Endometrial microvascular endothelial cells (primary cell): ENCODE measurements around the gene TAF1D. TPM values are rescaled to one million over a fixed set of nuclear protein-coding genes. Genes with fewer than 3 reads are reported as not detected.
"Not testable (repeated sequence)": the region's sequence is repeated elsewhere in the genome, so short reads cannot be mapped to it uniquely, and the experiment has no call there.

Experiments used
- in situ Hi-C: cut with HindIII; loops from 2 replicates; pipeline ENCODE4 v1.10.0; 2017; ENCODE audit warnings: low sequenced_read_pairs, low pct_unique_long_range_greater_than_20kb; ENCODE audit errors: inconsistent ontology term
- total RNA-seq: library from RNA; depleted of rRNA; stranded (reverse); fragments of >200 nt; gene quantifications from one replicate; pipeline ENCODE4 v1.2.3, GENCODE V29; 2015; ENCODE audit errors: inconsistent ontology term

The TAF1D gene
- total RNA-seq, 1 donor from 2014 or later: 144 TPM

- in situ Hi-C loops: no loop called here
Observed at GRCh38 chr11:93756748-93757147, 15.5 kb upstream of the TAF1D start.

DNA sequence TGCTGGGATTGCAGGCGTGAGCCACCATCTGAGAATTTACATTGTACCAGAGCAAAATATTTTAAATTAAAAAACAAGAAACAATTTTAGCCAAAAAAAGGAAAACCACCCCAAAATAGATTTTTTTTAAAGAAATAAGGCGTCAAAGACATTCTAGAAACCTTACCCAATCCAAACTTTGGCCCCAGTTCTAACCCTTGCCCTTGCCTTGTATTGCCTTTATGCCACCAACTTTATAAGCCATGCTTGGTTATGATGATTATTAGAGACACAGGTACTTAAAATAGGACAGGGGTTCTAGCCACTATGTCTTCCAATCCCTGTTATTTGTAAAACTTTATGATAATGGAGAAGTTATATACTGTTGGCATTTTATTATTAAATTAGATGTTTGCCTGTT lies 11.9 kb upstream of the TAF1D start:
- in situ Hi-C loops: no loop called here

DNA sequence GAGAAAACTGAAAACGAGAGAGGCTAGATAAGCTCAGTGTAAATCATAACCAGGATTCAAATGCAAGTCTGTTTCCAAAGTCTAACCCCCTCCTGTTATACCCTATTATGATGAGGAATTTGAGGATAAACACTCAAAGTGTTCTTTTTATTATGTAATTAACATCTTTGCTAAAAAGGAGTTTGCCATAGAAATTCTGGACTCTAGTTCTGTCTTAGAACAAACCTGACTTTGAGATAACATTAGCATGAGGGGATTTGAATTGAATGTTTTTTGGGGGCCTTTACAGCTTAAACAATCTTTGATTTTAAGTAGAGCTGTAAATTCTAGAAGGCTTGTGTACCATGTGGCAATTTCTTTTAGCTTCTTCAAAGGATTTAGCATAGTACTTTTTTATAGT lies 9.7 kb upstream of the TAF1D start:
- in situ Hi-C loops: no loop called here

DNA sequence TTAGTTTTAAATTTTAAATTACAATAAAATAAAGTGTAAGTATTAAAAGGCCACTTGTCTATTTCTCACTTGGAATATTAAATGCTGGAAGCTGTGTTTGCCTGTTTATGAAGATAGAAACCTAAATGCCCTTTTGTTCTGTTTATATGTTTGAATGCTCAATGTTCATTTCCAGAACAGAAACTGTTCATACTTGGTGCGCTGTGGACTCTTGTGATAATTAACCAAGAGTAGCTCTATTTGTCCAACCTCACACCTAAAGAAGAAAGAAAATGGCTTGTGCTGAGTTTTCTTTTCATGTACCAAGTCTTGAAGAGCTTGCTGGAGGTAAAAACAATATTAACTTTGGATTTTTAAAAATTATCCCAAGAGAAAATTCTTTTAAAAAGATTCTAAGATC lies 5.8 kb upstream of the TAF1D start:
- in situ Hi-C loops: no loop called here

- in situ Hi-C loops: no loop called here
Observed at GRCh38 chr11:93746101-93746500, 4.8 kb upstream of the TAF1D start.

GRCh38 chr11:93745005-93745755 lies 3.9 kb upstream of the TAF1D start:
- in situ Hi-C loops: not testable (repeated sequence)

DNA sequence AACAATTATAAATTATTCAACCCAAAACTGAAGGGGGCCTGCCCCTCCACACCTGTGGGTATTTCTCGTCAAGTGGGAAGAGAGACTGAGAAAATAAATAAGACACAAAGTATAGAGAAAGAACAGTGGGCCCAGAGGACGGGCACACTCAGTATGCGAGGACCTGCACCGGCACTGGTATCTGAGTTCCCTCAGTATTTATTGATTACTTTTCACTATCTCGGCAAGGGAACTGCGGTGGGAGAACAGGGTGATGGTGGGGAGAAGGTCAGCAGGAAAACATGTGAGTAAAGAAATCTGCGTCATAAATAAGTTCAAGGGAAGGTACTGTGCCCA lies 3.3 kb upstream of the TAF1D start:
- in situ Hi-C loops: no loop called here

- in situ Hi-C loops: no loop called here
Observed at GRCh38 chr11:93743291-93743690, 2.0 kb upstream of the TAF1D start.

- in situ Hi-C loops: no loop called here
Observed at GRCh38 chr11:93741882-93742226, 559 bp upstream of the TAF1D start.

DNA sequence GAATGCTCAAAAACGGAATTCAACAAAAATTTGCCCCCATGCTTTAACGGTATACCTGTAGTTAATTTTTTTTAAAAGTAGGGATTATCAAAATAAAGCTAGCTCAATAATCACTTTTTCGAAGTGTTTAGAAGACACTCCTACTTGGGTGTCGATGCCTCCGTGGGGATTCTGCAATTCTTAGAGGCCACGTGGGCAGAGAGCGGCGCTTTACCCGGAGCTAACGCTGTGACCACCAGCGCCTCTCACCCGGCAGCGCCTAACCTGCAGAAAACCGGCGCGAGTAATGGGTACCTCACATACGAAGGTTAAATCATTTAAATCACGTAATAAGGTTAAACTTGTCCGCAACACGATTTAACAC lies 583 bp downstream of the TAF1D start:
- in situ Hi-C loops: no loop called here

DNA sequence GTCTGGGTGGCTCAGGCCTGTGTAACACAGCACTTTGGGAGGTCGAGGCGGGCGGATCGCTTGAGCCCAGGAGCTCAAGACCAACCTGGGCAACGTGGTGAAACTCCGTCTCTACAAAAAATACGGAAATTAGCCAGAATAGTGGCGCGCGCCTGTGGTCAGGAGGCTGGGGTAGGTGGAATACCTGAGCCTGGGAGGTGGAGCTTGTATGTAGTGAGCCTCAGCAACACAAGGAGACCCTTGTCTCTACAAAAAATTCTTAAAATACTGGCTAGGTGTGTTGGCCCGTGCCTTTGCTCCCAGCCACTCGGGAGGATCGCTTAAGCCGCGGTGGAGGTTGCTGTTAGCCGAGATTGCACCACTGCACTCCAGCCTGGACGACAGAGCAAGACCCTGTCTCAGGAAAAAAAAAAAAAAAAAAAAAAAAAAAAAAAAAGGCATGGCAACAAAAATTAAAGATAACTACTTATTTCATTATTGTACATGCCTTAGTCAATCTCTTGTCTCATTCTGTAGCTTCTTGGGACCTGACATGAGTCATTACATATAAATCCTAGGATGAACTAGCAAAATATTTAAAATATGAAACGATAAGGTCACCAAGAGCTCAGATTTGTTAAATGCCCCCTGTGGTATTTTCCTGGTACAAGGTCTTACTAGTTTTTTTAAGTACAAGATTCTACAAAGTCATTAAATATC lies 1.1 kb downstream of the TAF1D start:
- in situ Hi-C loops: no loop called here

GRCh38 chr11:93738647-93739081 lies 2.6 kb downstream of the TAF1D start:
- in situ Hi-C loops: no loop called here

GRCh38 chr11:93737904-93738612 lies 3.2 kb downstream of the TAF1D start:
- in situ Hi-C loops: no loop called here

DNA sequence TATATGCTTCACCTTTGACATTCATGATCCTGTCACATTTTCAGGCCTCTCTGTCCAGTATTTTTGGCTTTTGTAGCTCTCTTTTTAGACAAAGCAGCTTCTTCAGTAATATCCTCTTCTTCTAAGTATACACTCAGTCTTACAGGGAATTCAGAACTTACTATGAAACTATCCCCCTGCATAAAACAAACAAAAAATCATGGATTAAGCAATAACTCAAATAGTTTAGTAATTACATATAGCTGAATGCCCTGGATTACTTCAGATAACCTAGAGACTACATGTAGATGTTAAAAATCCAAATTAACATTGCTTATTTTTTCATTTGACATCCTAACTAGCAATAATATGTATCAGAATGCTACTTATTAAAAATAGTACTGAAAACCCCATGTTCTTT lies 5.2 kb downstream of the TAF1D start:
- in situ Hi-C loops: no loop called here

GRCh38 chr11:93735627-93736026 lies 5.7 kb downstream of the TAF1D start:
- in situ Hi-C loops: no loop called here

DNA sequence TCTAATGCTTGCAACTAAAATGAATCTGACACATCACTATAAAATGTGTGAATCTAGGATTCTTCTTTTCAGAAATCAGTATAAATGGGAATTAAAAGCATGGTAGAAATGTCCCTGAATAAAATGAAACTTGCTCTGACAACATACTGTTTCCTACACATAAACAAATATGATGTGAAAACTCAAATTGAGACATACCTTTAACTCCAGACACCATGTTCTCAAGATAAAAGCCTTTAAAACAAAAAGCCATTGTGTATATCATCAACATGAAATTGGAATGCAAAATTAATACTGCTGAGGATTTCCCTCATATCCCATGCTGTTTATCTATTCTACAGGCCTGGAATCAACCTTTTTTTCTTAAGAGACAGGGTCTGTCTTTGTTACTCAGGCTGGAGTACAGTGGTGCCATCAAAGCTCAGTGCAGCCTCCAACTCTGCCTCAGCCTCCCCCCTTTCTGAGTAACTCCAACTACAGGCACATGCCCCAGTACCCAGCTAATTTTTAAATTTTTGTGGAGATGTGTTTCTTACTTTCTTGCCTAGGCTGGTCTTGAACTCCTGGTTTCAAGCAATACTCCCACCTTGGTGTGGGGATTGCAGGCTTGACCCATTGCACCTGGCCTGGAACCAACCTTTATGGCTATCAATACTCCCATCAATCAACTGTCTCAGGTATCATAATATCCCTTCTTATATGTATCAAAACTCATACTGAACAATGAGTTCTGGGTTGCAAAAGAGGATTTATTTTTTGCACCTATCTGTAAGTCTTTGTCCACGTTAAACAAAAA lies 6.7 kb downstream of the TAF1D start:
- in situ Hi-C loops: no loop called here

DNA sequence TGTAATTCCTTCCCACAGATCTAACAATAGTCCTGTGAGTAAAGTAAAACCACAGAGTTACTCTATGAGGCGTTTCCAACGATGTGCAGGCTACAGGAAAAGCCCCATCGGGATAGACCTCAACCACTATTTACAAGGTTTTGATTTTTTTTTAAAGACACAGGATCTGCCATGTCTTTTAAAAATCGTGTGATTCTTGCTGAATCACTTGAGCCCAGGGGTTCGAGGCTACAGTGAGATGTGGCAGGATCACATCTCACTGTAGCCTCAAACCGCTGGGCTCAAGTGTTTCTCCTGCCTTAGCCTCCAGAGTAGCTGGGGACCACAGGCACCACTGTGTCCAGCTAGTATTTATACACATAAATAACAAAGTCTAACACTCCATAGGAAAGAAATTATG lies 7.8 kb downstream of the TAF1D start:
- in situ Hi-C loops: no loop called here

DNA sequence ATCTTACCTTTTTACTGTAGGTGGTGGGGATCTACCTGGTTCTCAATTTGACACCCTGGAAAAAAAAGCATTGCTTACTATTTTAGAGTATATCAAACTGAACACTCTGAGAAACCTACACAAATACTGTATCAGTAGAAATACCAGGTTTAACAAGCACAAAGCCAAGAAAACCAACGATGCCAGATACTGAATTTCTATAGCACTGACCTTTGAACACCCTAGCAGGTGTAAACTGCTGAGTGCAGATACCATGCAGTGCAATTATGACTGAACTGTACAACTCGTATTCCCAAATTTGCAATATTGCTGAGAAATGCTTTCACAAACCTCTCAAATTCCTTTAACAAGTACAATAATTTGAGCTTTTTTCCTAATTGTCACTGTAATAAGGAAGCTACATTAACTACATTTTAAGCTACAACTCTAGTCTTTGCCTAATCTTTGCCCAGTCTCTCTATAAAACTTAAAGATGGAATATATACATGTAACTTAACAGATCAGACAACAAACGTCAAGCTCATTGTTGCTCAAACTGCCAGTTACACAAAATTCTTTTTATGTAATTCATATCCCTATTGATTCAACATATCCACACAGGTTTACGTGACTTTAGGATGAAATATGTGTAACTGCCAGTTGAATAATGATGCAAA lies 8.9 kb downstream of the TAF1D start:
- in situ Hi-C loops: no loop called here
